Astrocyte of the spinal cord (primary cell): ENCODE data around the gene PAWR.

Experiments
- DNase-seq: peaks from one replicate; pipeline ENCODE4 v3.0.0; 2011; ENCODE audit warnings: low read depth, low spot score
- H3K4me3 ChIP-seq: 2 replicates; pipeline ENCODE4 v1.5.1; 2011; ENCODE audit warnings: low read depth, mild to moderate bottlenecking, low read length, moderate library complexity
- CTCF ChIP-seq: IDR thresholded peaks from 2 replicates; pipeline ENCODE4 v1.5.1; 2012; ENCODE audit warnings: low read depth, mild to moderate bottlenecking, low read length, inconsistent platforms
- in situ Hi-C: cut with HindIII; loops from 2 replicates; pipeline ENCODE4 v1.10.0; 2017; ENCODE audit warnings: low sequenced_read_pairs

Gene PAWR

DNA sequence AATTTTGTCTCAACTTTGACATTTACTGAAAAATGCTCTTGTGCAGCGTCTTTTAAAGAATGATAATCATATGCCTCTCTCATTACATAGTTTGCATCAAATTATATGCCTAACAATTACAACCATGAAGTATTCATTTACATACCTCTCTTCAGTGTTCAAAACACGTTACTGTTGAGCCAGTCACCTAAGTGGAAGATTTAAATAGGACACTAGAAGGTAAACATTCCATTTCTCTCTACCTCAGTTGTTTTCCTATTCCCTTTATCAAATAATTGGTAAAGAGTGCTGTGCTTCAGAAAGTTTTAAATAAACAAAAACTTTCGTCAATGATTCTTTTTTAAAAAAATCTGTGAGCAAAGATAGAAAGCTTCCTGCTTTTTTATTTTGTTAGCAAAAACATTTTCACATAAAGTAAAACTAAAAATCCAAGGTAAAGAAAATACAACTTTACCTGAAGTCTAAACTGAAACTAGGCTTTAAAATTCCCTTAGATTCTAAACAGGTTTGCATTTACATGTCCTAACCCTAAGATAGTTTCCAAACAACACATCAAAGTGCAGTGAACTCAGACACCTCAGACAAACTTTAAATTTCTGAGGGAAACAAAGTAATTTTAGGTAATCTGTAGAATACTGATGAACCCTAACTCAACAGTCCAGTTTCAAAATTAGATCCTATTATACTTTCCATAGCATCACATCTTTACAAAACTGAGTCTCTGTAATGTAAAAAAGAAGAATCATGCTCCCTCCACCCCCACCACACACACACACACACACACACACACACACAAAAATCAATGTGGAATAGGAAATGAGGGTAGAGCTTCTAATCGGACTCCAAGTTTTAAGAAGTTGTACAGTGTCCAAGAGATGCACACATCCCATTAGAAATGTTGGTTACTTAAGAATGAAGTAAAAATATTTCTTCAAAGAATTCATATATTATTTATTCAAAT lies 46.2 kb downstream of the PAWR start:
- no peak overlapping the region for H3K4me3 ChIP-seq
- DNase-seq: no peak
- no peak for TF ChIP-seq CTCF
- in situ Hi-C loops: no loop called here

GRCh38 chr12:79643821-79644220 lies 46.9 kb downstream of the PAWR start:
- no peak for TF ChIP-seq CTCF
- in situ Hi-C loops: no loop called here
- DNase-seq: no peak
- H3K4me3 ChIP-seq: no peak overlapping the region

- in situ Hi-C loops: no loop called here
- TF ChIP-seq CTCF: no peak
- no peak for DNase-seq
- no peak overlapping the region for H3K4me3 ChIP-seq
Measured at GRCh38 chr12:79638490-79638889, 52.3 kb downstream of the PAWR start.

GRCh38 chr12:79637093-79637492 lies 53.7 kb downstream of the PAWR start:
- H3K4me3 ChIP-seq: no peak overlapping the region
- in situ Hi-C loops: no loop called here
- no peak for DNase-seq
- no peak for TF ChIP-seq CTCF

GRCh38 chr12:79635676-79636075 lies 55.1 kb downstream of the PAWR start:
- DNase-seq: no peak
- in situ Hi-C loops: no loop called here
- TF ChIP-seq CTCF: no peak
- H3K4me3 ChIP-seq: no peak overlapping the region

- H3K4me3 ChIP-seq: no peak overlapping the region
- DNase-seq: peak; percentile 54
- in situ Hi-C loops: no loop called here
- no peak for TF ChIP-seq CTCF
Measured at GRCh38 chr12:79634957-79635471, 55.8 kb downstream of the PAWR start.
